GM18951 (cell line): ENCODE measurements around the gene GRIA2.
"Not testable (repeated sequence)": the region's sequence is repeated elsewhere in the genome, so short reads cannot be mapped to it uniquely, and the experiment has no call there.

Experiments
- POLR2A ChIP-seq: IDR thresholded peaks from 4 replicates; pipeline ENCODE4 v1.6.1; 2011; ENCODE audit warnings: mild to moderate bottlenecking; ENCODE audit not compliant: insufficient read length, insufficient read depth; ENCODE audit errors: extremely low read depth
- in situ Hi-C: fragments of 300-500 bp; cut with MboI; formaldehyde crosslinking; loops from one replicate; pipeline ENCODE4 v1.12.0; 2022; ENCODE audit warnings: low sequenced_read_pairs, mixed read lengths, inconsistent platforms; ENCODE audit not compliant: unreplicated experiment

Gene GRIA2

GRCh38 chr4:157220371-157220881 is at the start of gene GRIA2:
TSS of gene GRIA2 (plus strand) at chr4:157220728. CDS start at chr4:157221043, 315 bp downstream.
- TF ChIP-seq POLR2A: no peak
- in situ Hi-C loops: no loop called here

GRCh38 chr4:157172011-157172410 is 48.5 kb upstream of the GRIA2 start:
- in situ Hi-C loops: no loop called here

GRCh38 chr4:157180268-157180667 is 40.3 kb upstream of the GRIA2 start:
- in situ Hi-C loops: not testable (repeated sequence)

More at GRCh38 chr4:157172011-157172410, 48.5 kb upstream of the GRIA2 start:
- no peak for TF ChIP-seq POLR2A

GRCh38 chr4:157184300-157184699 is 36.2 kb upstream of the GRIA2 start:
- in situ Hi-C loops: no loop called here
- no peak for TF ChIP-seq POLR2A

- in situ Hi-C loops: no loop called here
Observed at GRCh38 chr4:157185363-157185762, 35.2 kb upstream of the GRIA2 start.

GRCh38 chr4:157195374-157195773 is 25.2 kb upstream of the GRIA2 start:
- TF ChIP-seq POLR2A: no peak
- in situ Hi-C loops: no loop called here

More at GRCh38 chr4:157185363-157185762, 35.2 kb upstream of the GRIA2 start:
- no peak for TF ChIP-seq POLR2A

GRCh38 chr4:157196046-157196445 is 24.5 kb upstream of the GRIA2 start:
- TF ChIP-seq POLR2A: no peak
- in situ Hi-C loops: no loop called here

GRCh38 chr4:157204634-157205244 is 15.8 kb upstream of the GRIA2 start:
- in situ Hi-C loops: no loop called here
- no peak for TF ChIP-seq POLR2A

- in situ Hi-C loops: no loop called here
- TF ChIP-seq POLR2A: no peak
Observed at GRCh38 chr4:157217708-157218107, 2.8 kb upstream of the GRIA2 start.

- no peak for TF ChIP-seq POLR2A
- in situ Hi-C loops: no loop called here
Observed at GRCh38 chr4:157219711-157220370, 687 bp upstream of the GRIA2 start.

- in situ Hi-C loops: no loop called here
- no peak for TF ChIP-seq POLR2A
Observed at GRCh38 chr4:157221426-157221894, 932 bp downstream of the GRIA2 start.

GRCh38 chr4:157221895-157222770 is 1.6 kb downstream of the GRIA2 start:
- in situ Hi-C loops: no loop called here
- TF ChIP-seq POLR2A: no peak

- TF ChIP-seq POLR2A: no peak
Observed at GRCh38 chr4:157222771-157223160, 2.2 kb downstream of the GRIA2 start.

More at GRCh38 chr4:157222771-157223160, 2.2 kb downstream of the GRIA2 start:
- in situ Hi-C loops: no loop called here
